Activated naive CD4-positive, alpha-beta T cell treated with anti-CD3 and anti-CD28 coated beads, Interleukin-2, amount 50 U/mL, for 16 hours (primary cell): Measurements from ENCODE around the gene ACTR6.
A peak's percentile ranks its signal among the peaks of the same experiment; 100 is the strongest.
"Not testable (repeated sequence)": the region's sequence is repeated elsewhere in the genome, so short reads cannot be mapped to it uniquely, and the experiment has no call there.

ENCODE experiments used
- DNase-seq: peaks from one replicate; pipeline ENCODE4 v3.0.0-alpha.2; 2020

ACTR6 gene

GRCh38 chr12:100222173-100222572, 21.6 kb downstream of the ACTR6 start:
- not testable (repeated sequence) for DNase-seq

GRCh38 chr12:100225491-100225890, 24.9 kb downstream of the ACTR6 start:
- DNase-seq, result no peak

GRCh38 chr12:100229036-100229635, 28.5 kb downstream of the ACTR6 start:
- no peak for DNase-seq

GRCh38 chr12:100229876-100230275, 29.3 kb downstream of the ACTR6 start:
- DNase-seq, result no peak

DNA sequence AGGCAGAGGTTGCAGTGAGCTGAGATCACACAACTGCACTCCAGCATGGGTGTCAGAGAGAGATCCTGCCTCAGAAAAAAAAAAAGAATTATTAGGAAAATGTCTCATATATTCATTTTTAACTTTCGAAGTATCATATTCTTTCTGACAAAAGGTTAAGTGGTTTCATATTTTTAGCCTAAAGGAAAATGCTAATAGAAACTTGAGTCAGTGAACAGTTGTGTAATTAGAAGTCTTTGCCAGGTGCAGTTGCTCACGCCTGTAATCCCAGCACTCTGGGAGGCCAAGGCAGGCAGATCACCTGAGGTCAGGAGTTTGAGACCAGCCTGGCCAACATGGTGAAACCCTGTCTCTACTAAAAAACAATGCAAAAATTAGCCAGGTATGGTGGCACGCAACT, 31.3 kb downstream of the ACTR6 start:
- not testable (repeated sequence) for DNase-seq

GRCh38 chr12:100234166-100234565, 33.6 kb downstream of the ACTR6 start:
- no peak for DNase-seq

DNA sequence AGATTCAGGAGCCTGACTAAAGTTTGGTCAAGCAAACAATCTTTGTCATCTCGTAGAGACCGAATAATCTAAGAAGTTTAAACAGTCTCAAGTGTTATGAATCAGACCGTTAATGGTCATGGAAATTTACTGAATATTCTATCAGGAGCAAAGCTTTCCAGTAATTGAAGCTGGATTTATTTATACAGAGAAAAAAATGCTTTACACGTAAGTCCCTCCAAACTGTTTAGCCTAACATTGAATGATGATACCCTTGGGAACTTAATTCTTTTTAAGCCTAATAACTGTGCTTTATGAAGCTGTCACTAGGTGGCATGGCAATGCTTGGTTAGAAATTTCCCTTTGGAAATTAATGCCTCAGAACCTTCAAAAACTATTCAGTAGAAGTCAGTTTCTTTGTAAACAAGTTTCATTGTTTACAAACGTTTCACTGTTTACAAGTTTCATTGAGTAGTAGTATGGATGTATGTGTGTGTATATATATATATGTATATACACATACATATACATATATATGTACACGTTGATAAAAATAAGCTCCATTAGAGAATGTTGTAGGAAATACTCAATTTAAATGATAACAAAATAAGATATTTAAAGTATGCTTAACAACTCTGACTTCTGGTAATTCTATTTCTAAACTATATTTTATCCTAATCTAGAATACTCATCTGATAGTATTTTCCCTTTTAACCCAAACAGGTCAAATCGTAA, 34.1 kb downstream of the ACTR6 start:
- DNase-seq, result no peak

GRCh38 chr12:100238801-100239200, 38.2 kb downstream of the ACTR6 start:
- no peak for DNase-seq

GRCh38 chr12:100239589-100239988, 39.0 kb downstream of the ACTR6 start:
- DNase-seq, result no peak

DNA sequence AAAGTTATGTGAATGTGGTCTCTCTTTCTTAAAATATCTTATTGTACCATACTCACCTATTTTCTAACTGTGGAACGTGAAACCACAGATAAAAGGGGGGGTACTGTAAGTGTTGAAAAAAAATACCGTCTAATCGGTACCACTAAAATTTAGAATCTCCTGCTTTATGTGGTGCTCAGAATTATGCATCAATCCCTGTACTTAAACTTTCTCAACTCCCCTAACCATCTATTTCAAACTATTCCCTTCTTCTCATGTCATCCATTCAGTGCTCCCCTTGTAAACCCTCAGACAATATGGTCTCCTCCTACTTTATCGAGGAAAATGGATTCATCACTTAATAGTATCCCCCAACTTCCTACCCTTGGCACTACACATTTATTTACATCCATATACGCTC, 42.5 kb downstream of the ACTR6 start:
- DNase-seq, result no peak

DNA sequence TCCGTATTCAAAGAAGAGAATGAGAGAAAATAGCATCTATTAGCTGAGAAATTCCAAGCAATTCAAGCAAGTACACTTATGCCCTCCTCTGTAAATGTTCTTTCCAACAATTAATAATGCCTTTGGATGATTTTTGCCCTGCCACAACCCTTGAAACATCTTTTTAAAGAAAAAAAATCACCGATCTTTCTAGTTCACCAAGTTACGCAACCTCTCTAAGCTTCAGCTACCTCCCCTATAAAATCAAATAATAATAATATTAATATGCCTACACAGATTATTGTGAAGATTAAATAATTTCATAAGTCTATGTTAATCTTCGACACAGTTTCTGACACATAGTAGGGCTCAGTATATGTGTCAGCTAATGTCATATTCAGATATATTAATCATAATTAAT, 47.1 kb downstream of the ACTR6 start:
- DNase-seq, result no peak

DNA sequence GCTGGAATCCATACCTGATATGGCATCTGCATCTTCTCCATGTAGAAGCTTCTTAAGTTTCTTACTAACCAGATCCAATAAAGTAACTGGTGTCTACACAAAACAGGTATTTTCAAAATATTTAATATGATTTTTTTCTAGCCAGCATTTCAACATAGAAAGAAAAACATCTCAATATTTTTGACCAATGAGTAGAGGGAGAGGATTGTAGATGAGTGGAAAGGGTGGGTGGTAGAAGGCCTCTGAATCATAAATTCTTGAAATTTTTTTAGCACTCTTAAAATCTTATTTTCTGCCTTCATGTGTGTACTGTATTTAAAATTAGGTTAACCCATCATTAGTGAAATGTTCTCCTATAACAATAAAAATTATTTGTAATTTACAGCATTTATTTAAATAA, 48.3 kb downstream of the ACTR6 start:
- no peak for DNase-seq

DNA sequence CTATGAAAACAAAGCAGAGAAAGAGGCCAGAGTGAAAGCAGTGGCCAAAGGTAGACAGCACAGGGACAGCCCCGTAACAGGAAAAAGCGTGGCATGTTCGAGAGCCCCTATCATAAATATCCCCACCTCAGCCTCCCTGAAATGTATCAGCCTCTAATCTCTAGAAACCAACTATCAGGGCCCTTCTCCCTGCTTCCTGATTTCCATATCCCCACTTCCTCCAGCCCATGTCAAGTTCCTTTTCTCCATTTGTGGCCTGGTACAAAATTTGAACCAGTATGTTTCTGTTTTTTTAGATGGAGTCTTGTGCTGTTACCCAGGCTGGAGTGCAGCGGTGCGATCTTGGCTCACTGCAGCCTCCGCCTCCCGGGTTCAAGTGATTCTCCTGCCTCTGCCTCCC, 49.3 kb downstream of the ACTR6 start:
- DNase-seq, result no peak

GRCh38 chr12:100251917-100252316, 51.3 kb downstream of the ACTR6 start:
- no peak for DNase-seq

GRCh38 chr12:100253437-100253836, 52.8 kb downstream of the ACTR6 start:
- DNase-seq, result no peak

DNA sequence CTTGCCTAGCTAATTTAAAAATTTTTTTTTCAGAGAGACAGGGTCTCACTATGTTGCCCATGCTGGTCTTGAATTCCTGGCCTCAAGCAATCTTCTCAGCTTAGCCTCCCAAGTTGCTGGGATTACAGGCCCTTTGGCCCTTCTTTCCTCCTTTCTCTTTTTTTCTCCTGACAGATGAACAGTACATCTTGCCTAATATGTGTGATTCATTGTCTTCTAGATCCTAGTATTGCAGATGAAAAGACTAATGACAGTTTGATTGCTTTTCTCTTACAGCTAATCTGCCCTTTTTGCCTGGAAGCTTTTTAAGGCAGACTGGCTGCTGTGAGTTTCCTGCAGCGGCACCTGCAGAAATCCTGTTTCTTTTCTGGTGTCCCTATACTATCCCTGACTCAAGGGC, 54.3 kb downstream of the ACTR6 start:
- no peak for DNase-seq

DNA sequence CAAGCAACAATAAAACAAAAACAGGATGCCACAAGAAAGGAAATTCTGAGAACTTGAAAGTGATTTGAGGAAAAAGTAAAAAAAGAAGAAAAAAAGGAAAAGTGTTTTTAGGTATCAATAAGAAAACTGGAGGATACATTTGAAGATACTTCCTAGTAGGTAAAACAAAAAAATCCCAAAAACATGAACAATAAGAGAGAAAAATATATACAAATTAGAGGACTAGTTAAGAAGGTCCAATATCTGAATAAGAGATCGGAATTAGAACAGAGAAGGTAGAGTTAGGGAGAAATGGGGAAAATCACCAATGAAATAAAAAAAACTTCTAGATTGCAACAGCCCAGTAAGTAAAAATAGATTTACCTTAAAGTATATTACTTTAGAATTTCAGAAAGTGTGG, 57.5 kb downstream of the ACTR6 start:
- no peak for DNase-seq

DNA sequence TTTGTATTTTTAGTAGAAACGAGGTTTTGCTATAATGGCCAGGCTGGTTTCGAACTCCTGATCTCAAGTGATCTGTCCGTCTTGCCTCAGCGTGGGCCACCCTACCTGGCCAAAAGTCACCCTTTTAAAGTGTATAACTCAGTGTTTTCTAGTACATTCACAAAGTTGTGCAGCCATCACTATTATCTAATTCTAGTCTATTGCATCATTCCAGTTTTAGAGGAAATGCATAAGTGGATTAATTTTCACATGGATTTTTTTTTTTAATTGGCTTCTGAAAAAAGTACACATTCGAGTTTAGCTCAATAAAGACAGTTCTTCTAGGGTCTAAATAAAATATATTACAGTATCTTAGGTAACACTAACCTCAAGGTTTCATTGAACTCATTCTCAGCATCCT, 62.5 kb downstream of the ACTR6 start:
- DNase-seq, result no peak

- DNase-seq, result not testable (repeated sequence)
Observed at GRCh38 chr12:100265107-100265506, 64.5 kb downstream of the ACTR6 start.

GRCh38 chr12:100265732-100266584, 65.3 kb downstream of the ACTR6 start:
- DNase-seq, result no peak

DNA sequence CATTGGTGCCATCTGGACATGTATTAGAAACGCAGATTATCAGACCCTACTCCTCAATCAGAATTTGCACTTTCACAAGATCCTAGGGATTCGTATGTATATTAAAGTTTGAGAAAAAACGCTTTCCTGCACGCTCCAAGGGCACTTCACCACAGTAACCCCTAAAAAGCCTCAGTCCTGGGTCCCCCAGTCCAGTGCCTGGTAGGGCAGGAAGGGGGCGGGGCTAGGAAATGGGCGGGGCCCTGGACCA, 65.9 kb downstream of the ACTR6 start:
- peak; percentile 93 for DNase-seq

DNA sequence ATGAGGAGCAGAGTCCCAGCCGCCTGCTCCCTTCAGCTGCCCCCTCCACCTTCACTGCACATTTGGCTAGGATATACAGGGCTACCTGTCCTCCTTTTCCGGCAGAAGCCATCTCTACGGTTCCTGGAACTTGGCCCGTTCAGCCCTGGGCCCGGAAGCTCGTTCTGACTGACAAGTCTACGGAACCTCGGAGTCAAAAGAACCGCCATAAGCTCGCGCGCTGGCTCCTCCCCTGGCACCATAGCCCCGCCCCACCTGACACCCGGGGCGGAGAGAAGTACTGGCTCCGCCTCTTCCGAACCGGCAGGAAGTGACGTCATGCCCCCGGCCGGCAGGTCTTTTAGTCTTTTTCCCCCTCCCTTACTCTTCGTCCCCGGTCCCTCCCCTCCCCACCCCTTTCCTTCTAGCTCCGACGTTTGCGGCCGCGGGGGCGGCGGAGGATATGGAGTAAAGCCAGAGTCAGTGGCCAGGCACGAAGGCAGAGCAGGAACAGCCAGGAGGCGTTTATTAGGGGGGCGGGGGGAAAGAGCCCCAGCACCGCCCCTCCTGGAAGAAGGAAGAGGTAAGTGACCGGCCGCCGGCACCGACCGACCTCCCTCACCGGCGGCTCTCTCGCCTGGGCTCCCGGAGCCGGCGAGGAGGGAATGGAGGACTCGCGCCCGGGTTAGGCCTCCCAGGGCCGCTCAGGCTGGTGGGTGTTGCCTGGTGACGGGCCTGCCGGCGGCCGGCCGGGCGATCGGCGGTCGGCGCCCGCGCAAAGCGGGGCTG, 66.4 kb downstream of the ACTR6 start, which contains the start of the genes DEPDC4 and SCYL2:
Gene DEPDC4, minus strand, starts transcription at position 245 of the 768 bp plus-strand sequence. Its CDS starts 3 bp downstream, at position 242.
Gene SCYL2, plus strand, starts transcription at position 343 of the 768 bp plus-strand sequence. CDS start 15,794 bp downstream, outside the sequence.
- DNase-seq, result peak; percentile 85
